ENCODE measurements around the gene ZYX.
"Not testable (repeated sequence)": the region's sequence is repeated elsewhere in the genome, so short reads cannot be mapped to it uniquely, and the experiment has no call there.

ZYX gene

DNA sequence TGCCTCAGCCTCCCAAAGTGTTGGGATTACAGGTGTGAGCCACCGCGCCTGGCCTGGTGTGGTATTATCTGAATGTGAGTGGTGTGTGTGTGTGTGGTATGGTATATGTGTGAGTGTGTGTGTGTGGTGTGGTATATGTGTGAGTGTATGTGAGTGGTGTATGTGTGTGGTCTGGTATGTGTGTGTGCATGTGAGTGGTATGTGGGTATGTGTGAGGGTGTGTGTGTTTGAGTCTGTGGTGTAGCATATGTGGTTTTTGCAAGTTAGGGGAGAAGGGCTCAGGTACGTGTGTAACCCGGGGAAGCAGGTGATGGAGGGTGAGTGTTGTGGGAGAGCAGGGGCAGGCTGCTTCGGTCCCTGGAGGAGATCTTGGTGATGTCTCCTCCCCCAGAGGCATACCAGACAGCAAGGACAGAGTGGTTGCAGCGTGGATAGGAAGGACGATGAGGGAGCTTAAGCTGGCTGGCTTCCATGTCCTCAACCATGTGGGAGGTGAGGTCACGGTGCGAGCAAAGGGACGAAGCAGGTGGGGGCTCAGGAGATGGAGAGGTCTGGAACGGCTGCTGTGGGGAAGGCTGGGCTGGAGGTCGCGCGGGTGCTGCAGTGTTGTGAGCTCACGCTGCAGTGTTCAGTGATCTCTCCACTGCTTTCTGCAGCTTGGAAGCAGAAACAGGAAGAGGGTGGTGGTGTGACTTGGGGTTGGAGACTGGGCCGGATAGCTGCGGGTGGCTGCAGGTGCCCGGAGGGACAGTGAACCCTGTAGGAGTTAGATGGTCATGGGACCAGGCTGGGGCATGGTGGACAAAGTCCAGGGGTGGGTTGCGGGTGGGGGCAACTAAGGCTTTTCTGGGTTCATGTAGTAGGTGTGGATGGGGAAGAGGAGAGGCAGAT lies 5.0 kb downstream of the ZYX start:
- peak; percentile 10 for DNase-seq (ENCODE audit: low spot score)

DNA sequence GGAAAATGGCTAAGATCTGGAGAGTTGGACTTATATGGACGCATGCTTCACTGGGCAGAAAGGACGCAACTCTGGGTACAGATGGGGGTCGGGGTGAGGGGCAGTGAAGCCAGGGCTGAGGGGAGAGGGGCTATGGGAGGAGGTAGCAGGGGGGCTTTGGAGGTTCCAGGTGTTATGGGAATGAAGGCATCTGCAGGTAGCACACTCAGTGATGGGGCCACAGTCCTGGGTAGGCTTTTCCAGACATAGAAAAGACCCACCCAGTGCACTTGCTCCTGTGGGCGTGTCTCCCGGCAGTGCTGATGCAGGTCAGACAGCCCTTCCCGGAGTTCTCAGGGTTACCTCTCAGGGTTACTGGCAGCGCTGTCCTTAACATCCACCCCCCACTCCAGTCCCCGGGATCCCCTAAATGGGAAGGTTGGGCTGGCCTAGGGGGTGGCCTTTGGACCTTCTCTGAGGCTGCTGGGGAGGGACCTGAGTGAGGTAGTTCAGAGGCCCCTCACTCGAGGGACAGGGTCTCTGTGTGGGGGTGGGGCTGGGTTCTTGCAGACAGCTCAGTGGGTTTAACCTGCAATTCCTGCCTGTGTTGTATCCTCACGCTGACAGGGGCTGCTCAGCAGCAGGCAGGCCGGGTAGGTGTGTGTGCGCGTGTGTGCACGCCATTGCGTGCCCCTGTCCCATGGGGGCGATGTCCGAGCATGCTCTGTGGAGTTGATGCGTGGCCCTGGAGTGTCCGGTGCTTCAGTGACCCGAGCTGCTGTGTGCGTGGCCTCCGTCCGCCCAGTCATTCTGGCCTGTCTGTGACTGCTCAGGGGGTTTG lies 6.2 kb downstream of the ZYX start:
- no peak for DNase-seq (ENCODE audit: low spot score)

DNA sequence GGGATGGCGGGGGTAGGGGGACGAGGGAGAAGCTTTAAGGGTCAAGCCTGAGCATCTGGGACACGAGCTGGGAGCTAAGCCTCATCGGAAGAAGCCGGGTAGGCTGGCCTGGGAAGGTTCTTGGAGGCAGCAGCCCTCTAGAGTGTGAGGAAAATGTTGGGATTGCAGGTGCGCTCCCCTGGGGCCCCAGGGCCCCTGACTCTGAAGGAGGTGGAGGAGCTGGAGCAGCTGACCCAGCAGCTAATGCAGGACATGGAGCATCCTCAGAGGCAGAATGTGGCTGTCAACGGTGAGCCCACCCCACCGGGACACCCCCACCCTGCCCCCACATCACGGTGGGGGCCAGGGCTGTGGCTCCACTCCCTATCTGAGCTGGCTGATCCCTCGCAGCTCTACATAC lies 6.9 kb downstream of the ZYX start:
- no peak for DNase-seq (ENCODE audit: low spot score)

DNA sequence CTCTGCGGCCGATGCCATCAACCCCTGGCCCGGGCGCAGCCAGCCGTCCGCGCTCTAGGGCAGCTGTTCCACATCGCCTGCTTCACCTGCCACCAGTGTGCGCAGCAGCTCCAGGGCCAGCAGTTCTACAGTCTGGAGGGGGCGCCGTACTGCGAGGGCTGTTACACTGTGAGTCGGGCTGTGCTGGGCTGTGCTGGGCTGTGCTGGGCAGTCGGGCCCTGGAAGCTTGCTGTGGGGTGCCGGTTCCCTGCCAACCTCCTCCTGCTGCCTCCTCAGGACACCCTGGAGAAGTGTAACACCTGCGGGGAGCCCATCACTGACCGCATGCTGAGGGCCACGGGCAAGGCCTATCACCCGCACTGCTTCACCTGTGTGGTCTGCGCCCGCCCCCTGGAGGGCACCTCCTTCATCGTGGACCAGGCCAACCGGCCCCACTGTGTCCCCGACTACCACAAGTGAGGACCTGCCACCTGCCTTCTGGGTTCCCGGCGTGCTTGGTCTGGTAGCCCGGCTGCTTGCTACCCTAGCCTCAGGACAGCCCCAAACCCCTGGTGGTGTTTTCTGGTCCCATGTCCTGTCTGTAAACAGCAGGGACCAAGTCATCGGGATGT lies 7.5 kb downstream of the ZYX start:
- no peak for DNase-seq (ENCODE audit: low spot score)

DNA sequence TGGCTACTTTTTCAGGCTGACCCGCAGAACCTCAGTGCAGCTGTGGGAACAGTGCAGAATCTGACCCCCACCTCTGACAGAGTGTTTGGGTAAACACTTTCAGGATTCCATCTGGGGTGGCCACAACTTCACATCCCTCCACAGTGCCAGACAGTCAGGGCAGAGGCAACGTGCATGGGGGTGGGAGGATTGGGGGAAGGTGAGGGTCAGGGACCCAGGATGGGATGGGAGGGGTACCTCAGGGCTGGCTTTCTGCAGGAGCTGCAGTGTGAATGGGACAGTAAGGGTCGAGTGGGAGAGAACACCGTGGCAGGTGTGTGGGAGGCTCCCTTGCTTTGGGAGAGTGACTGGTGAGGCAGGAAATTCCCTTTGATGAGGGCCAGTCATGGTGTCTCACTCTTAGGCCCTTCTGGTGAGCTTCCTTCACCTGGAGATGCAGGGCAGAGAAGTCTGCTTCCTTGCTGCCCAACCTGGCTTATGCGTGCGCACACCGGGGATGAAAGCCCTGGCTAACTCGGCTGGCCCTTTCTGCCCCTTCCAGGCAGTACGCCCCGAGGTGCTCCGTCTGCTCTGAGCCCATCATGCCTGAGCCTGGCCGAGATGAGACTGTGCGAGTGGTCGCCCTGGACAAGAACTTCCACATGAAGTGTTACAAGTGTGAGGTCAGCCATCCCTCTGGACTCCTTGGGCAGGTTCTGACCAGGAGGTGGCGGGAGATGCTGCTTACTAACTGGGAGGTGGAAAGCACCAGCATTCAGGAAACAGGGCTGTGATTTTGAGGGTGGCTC lies 8.4 kb downstream of the ZYX start:
- DNase-seq (ENCODE audit: low spot score): no peak

DNA sequence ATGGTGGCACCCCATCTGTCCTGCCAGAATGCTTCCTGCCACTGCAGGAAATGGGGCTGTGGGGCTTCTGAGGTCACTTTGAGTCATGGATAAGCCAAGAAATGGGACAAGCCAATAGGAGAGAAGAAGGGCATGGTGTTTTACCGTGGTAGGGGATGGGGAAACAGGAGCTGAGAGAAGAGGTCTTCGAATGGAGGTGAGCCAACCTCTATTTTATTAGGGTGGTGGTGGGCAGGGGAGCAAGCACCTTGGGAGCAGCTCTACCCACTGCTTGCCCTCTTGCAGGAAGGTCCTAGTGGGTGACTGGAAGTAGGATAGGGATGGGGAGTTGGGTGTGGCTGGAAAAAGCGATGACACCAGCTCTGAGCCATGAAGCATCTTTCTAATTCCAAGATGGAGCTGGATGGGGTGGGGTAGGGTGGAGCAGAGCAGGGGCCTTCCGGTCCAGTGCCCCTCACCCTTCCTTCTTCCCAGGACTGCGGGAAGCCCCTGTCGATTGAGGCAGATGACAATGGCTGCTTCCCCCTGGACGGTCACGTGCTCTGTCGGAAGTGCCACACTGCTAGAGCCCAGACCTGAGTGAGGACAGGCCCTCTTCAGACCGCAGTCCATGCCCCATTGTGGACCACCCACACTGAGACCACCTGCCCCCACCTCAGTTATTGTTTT lies 9.1 kb downstream of the ZYX start:
- DNase-seq (ENCODE audit: low spot score): no peak

DNA sequence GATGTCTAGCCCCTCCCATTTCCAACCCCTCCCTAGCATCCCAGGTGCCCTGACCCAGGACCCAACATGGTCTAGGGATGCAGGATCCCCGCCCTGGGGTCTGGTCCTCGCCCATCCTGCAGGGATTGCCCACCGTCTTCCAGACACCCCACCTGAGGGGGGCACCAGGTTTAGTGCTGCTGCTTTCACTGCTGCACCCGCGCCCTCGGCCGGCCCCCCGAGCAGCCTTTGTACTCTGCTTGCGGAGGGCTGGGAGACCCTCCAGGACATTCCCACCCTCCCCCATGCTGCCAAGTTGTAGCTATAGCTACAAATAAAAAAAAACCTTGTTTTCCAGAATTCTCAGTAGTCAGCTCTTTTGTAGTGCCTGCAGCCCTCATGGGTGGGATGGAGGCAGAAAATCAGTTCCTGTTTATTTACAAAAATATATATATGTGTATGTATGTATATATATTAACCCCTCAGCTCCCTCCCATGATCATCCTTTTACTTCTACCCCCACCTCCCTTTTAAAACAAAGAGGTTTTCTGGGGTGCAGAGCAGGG lies 9.7 kb downstream of the ZYX start:
- no peak for DNase-seq (ENCODE audit: low spot score)

DNA sequence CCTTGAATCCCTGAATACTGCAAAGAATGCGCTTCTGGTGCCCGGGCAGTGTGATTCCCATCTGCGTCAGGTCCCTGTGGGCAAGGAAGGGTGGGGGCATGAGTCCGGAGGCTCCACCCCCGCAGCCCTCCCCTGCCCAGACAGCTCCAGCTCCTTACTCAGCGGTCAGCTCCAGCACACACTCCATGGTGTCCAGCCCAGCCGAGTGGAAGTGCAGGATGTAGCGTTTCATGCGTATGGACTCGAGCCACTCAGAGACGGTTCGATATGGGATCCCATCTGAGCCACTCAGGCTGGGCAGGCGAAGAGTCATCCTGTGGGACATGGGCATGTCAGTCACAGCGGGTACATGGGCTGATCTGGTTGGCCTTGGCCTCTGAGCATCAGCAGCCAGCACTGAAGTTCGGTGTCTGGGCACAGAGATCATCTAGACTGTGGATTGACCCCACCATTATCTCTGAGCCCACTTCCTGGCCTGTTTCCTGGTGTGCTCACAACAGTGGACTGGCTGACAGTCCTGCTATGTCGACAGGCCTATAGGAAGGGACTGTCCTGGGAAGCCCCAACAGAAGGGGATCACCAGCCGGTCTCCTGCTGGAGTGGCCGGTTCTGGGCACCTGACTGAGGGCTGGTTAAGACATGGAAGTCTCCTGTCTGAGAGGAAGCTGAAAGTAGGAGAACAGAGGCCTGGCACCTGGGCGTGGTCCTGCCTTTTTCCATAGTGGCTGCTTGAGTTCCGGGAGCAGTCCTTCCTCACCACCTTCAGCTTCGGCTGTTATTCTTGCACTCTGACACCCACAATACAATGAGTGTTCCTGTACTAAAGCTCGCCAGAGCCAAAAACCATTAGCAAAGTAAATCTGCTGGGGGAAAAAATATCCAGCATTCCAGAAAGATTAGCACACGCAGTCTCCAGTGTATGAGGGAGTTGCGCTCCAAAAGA lies 10.6 kb downstream of the ZYX start:
- peak; percentile 94 for DNase-seq (ENCODE audit: low spot score)

DNA sequence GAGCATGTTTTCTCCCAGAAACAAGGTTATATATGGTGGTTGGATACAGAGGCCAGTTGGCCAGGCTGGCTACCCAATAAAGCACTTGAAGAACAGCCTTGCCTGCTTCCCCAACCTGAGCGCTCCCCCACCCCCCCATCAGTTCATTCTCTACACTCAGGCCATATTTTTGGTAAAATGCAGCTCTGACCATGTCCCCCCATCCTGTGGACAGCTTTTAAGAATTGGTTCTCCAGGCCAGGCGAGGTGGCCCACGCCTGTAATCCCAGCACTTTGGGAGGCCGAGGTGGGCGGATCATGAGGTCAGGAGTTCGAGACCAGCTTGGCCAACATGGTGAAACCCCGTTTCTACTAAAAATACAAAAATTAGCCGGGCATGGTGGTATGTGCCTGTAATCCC lies 11.3 kb downstream of the ZYX start:
- not testable (repeated sequence) for DNase-seq (ENCODE audit: low spot score)

DNA sequence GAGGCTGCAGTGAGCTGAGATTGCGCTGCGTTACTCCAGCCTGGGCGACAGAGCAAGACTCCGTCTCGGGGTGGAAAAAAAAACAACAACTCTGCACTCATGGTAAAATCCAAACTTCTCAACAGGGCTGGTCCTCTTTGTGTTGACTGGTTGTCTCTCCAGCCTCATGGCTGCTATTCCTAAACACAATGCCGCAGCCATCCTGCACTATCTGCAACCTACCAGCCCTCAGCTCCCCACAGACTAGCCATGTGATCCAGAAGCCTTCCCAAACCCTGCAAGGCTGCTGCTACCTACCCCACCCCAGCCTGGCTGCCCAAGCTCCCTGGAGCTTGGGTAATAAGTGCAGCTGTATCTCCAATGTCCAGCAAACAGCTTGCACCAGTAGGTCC lies 11.7 kb downstream of the ZYX start:
- no peak for DNase-seq (ENCODE audit: low spot score)

DNA sequence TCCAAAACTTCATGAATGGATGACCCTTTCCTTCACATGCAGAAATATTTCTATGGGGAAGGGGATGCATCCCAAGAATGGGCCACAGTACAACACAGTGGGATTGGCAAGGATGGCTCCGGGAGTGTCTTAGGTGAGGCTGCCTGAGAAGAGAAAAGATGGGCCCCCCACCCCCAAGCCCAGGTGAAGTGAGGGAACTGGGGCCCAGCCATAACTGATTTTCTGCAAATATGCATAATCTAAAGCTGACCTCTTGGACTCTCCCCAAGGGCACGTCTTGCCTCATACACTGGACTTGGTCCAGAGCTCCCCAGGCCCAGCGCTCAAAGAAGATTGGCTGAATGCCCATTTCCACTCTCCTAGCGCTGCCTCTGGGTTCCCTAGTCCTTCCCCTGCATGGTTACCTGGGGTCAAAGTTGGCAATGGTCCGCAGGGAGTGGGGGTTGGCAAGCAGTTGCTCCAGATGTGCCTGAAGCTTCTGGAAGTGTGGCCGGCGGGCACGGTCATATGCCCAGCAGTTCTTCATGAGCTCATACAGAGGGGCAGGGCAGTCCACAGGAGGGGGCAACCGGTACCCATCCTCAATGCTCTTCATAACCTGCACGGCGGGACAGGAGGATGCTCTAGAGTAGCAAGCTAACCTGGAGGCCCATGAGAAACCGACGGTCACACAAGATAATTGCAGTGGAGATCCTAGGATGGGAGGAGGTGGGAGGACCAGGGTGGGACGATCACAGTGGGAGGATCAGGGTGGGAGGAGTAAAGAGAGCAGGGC lies 12.3 kb downstream of the ZYX start:
- DNase-seq (ENCODE audit: low spot score): no peak

DNA sequence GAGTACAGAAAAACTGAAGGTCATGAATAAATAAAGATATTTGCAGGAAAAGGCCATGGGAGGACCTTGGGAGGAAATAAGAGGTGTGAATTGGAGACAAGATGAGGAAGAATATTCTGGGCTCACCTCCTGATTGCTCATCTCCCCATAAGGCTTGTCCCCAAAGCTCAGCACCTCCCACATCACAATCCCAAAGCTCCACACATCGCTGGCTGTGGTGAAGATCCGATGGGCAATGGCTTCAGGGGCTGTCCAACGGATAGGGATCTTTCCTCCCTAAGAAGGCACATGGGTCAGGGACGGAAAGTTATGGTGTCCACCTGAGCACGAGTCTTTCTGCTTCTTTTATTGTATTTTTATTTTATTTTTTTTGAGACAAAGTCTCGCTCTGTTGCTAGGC lies 12.9 kb downstream of the ZYX start:
- no peak for DNase-seq (ENCODE audit: low spot score)

DNA sequence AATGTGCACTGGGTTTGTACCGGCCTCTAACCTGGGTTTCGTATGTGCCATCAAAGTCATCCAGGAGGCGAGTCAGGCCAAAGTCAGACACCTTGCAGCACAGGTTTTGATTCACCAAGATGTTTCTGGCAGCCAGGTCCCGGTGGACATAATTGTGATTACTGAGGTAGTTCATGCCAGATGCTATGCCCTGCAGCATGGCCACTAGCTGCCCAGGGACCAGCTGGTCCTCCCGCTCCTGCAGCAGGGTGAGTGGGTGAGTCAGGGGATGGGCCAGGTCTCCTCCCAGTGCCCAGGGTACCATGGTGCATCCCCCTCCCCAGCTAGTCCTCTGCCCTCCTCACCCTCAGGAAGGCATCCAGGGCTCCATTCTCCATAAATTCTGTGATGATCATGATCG lies 13.6 kb downstream of the ZYX start:
- DNase-seq (ENCODE audit: low spot score): no peak

DNA sequence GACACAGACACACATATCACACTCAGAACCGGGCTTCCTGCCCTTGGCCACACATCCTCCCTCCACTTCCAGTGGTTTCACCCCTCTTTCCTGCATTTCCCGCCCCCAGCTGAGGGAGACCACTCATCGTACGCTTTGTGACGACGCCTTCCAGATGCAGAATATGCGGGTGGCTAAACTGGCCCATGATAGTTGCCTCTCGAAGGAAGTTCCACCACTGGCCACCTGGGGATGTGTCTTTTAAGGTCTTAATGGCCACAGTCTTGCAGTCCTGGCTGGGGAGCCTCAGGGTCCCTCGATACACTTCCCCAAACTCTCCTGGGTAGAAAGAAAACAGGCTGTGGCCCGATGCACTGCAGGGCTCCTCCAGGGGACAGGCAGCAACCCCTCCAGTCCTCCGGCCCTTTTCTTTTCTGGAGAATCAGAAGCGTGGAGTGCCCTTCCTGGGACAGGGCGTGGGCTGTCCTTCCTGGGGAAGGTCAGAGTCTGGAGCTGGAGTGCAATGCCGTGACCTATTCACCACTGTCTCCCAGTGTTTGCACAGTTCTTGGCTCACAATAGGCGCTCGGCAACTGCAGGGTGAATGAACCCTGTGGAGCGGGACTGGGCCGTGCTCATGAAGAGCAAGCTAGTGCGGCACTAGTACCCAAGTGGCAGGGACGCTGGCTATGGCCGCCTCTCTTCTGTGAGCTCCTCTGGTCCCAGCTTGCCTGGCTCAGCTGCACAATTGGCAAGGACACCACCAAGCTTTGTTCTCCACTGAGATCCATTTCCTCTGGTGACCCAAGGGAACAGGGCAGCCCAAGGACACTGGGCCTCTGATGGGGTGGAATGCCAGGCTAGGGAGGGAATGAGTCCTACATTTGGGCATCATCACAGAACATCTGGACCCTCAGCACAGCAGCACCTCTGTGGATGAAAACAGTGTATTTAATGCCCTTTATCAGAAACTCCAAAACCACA lies 14.3 kb downstream of the ZYX start:
- DNase-seq (ENCODE audit: low spot score): no peak

DNA sequence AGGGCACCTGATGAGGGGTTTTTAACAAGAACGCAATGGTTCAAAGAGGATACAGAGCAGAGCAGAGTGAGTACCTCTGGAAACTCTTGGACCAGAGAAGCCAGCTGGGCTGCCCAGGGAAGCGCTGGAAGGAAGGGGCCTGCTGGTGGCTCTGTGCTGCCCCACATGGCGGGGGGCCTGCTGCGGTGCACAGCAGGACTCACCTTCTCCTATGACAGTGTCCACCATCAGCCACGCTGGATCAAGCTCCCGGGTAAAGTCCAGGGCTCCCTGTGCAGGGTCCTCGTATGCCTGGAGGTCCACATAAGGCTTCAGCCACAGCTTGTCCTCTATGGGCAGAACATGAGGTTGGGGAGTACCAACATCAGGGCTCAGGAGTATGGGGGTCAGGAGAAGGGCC lies 15.0 kb downstream of the ZYX start:
- DNase-seq (ENCODE audit: low spot score): no peak

DNA sequence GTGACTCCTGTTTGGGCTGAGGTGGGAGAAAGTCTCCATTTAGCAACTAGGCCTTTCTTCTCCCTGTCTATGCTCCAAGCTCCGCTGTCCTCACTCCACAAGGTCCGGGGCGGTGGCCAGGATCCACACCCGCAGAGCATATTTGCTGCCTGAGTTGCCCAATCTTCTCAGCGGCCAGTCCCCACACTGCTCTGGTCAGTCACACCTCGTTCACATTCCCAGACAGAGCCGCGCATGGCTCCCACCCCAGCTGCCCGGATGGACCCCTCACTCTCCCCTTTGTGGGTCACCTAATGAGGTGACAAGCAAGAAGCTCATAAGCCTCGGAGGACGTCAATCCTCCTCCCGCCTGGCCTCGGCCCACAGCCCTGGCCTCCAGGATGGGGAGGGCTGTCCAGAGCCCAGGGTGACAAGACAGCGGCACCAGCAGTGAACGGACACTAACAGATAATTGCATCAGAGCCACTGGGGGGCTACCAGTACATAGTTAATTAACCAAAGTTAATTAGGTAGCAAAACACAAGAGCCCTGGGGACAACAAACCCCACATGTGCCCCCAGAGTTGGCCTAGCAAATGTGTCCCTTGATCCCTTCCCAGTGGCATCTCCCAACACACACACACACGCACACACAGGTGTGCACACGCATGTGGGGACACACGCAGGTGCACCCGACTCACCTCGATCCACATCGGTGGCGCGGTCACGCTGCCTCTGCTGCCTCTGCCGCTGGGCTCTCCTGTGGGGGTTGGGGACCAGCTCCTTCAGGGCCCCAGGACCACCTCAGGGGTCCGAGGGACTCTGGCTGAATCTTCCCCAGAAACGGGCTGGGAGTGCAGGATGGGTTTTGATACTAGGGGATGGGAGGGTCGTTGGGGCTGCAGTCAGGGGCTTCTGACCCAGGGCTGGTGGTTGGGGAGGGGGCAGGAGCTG lies 15.7 kb downstream of the ZYX start:
- DNase-seq (ENCODE audit: low spot score): peak; percentile 53

Measured in AG20443 (cell line).